ELF-1 (cell line): ENCODE data around the gene CBLC.
"Not testable (repeated sequence)": the region's sequence is repeated elsewhere in the genome, so short reads cannot be mapped to it uniquely, and the experiment has no call there.

Experiments used
- DNase-seq: peaks from one replicate; pipeline ENCODE4 v3.0.0-alpha.2; 2016; ENCODE audit warnings: low read depth, low spot score

The CBLC gene

DNA sequence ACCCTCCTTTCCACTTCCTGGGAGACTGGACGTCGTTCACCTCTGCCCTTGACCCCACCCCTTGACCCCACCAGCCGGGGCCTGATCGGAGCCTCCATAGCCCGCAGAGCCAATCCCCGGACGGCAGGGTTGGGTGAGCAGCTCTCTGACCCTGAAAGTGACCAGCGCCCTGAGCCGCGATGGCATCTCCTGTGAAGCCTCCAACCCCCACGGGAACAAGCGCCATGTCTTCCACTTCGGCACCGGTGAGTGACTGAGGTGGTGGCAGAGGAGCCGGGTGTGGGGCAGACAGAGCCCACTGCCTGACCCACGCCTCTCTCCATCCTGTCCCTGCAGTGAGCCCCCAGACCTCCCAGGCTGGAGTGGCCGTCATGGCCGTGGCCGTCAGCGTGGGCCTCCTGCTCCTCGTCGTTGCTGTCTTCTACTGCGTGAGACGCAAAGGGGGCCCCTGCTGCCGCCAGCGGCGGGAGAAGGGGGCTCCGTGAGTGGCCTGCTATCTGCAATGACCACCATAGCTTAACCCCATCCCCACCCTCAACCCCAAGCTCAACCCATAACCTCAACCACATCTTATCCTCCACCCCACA, 41.6 kb downstream of the CBLC start:
- no peak for DNase-seq

- no peak for DNase-seq
These were observed 43.2 kb downstream of the CBLC start for GRCh38 chr19:44820648-44821609.

- DNase-seq: no peak
These were observed 44.5 kb downstream of the CBLC start for GRCh38 chr19:44822177-44822576.

GRCh38 chr19:44822670-44823372, 45.1 kb downstream of the CBLC start:
- DNase-seq: no peak

- DNase-seq: no peak
These were observed 45.6 kb downstream of the CBLC start for GRCh38 chr19:44823373-44823698.

- DNase-seq: no peak
These were observed 47.1 kb downstream of the CBLC start for GRCh38 chr19:44824761-44825160.

DNA sequence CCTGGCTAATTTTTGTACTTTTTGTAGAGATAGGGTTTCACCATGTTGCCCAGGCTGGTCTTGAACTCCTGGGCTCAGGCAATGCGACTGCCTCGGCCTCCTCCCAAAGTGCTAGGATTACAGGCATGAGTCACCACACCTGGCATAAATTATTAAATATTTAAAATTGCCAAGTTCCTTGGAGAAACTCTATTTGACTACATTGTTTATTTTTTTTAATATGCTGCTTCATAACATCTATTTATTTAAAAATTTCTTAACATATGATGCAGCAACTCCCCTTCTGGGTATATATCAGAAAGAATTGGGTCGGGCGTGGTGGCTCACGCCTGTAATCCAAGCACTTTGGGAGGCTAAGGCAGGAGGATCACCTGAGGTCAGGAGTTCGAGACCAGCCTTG, 55.2 kb downstream of the CBLC start:
- not testable (repeated sequence) for DNase-seq

DNA sequence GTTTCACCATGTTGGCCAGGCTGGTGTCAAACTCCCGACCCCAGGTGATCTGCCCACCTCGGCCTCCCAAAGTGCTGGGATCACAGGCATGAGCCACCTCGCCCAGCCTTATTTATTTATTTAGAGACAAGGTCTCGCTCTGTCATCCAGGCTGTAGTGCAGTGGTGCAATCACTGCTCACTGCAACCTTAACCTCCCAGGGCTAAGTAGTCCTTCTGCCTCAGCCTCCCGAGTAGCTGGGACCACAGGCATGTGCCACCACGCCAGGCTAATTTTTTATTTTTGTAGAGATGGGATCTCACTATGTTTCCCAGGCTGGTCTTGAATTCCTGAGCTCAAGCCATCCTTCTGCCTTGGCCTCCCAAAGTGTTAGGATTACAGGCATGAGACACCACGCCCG, 56.7 kb downstream of the CBLC start:
- not testable (repeated sequence) for DNase-seq

- DNase-seq: peak; percentile 65
These were observed 61.6 kb downstream of the CBLC start for GRCh38 chr19:44839276-44839675.

- DNase-seq: no peak
These were observed 63.1 kb downstream of the CBLC start for GRCh38 chr19:44840811-44841210.

DNA sequence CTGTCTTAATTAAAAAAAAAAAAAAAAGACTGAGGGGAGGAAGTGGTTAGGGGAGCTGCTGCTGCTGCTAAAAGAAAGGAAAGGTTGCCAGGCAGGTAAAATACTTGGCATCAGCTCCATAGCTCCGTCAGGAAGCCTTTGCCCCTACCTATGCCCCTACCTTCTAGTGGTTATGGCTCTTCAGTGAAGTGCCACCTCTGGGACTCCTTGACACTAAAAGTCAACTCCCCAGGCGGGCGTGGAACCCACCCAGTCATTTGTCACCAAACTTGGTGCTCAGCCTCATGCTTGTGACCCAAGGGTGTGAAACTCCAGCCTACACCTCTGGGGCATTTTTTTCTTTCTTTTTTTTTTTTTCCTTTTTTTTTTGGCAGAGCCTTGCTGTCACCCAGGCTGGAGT, 63.5 kb downstream of the CBLC start:
- DNase-seq: no peak

DNA sequence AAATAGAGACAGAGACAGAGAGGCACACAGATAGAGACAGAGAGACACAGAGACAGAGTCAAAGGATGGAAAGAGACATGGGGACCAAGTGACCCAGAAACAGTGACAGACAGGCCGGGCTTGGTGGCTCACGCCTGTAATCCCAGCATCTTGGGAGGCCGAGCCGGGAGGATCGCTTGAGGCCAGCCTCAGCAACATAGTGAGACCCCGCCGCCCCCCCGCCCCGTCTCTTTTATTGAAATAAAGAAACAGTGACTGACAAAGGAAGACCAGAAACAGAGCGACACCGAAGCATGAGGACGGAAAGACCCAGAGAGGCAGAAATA, 67.6 kb downstream of the CBLC start:
- DNase-seq: no peak

DNA sequence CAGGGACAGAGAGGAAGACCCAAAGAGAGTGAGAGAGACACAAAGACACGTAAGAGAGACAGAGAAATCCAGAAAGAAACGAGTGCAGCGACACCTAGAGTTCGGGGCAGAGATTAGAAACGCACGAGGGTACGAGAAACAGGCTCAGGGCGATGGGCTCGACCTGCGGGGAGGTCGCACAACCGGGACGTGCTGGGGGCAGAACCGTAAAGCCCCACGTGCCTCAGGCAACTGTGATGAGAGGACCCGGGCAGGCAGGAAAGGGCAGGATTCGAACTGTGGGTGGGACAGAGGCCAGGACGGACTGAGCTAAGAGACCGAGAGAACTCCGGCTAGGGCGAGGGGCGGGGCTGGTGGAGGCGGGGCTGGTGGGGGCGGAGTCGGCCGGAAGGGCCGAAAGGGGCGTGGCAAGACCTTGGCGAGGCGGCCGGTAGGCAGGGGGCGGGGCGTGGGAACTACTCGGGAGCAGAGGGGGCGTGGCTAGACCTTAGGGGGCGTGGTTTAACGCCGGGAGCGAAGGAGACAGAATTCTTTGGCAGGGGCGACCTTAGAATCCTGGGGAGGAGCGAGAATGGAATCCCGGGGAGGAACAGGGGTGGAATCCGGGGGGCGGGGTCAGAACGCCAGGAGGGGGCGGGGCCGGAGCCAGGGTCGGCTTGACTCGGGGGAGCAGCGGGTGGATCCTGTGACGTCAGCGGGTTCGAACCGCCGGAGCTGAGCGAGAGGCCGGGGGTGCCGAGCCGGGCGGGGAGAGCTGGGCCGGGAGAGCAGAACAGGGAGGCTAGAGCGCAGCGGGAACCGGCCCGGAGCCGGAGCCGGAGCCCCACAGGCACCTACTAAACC, 68.1 kb downstream of the CBLC start, which contains the start of gene NECTIN2:
Gene NECTIN2 (plus strand): TSS at position 686 of the 843 bp plus-strand sequence. CDS start 229 bp downstream, outside the sequence.
- peak; percentile 98 for DNase-seq

- peak; percentile 85 for DNase-seq
These were observed 68.9 kb downstream of the CBLC start for GRCh38 chr19:44846455-44847143.

DNA sequence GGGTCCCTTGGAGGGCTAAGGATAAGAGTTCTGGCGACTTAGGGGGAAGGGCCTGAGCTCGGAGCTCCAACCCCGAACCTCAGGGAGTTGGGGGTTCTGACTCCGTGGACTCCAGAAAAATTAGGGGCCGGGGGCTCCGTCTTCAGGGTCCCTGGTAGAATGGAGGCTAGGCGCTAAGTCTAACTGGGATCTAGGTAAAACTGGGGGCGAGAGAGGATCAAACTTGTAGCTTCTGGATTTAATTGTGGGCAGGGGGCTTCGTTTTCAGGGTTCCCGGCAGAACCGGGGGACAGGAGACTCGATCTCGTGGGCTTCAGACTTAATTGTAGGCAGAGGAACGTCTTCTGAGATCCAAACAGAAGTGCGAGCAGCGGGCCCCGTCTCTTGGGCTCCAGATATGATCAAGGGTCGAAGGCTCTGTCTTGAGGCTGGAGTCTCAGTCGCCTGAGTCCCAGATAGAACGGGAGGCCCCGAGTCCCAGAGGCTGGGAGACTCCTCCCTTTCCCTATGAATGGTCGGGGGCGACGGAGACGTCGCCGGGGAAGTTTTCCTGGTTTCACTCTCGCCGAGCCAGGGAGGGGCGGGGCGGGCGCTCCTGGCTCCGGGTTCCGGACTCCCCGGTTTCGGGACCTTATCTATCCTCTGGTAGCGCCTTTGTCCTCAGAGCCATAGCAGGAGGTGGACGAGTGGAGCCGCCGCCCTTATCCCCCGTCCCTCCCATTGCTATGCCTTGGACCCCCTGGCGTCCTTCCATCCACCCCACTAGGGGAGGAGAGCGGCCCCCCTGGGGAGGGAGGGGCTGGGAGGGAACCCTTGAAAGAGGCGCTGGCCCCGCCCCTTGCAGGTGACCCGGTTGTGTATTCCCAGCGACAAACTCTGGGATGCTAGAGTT, 69.7 kb downstream of the CBLC start:
- peak; percentile 70 for DNase-seq

GRCh38 chr19:44848036-44848811, 70.5 kb downstream of the CBLC start:
- DNase-seq: peak; percentile 82

DNA sequence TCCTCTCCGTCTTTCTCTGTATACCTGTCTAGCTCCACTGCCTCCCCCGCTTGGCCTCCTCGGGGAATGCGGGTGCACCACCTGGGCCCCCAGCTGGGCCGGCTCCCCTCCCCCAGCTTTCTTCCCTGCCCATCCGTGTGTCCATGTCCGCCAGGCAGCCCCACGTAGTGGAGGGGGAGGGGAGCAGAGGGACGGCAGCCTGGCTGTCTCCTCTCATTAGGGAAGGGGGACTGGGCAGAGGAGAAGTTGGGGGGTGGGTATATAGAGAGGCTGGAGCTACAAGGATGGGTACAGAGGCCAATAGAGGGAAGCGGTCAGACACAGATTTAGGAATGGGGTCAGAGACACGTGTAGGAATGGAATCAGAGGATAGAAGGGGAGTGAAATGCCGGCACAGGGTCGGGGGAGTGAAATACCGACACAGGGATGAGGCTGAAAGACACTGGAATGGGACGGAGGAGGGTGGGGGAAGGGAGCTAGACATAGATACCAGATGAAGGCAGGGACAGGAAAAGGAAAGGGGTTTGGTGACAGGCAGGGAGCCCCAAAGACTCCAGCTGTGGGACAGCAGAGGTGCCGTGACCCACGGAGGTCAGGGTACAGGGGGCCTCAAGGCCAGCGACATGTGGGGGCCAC, 71.2 kb downstream of the CBLC start:
- peak; percentile 62 for DNase-seq
